HCT116 (cell line): ENCODE results near the gene ARMC6. TPM values are rescaled to one million over a fixed set of nuclear protein-coding genes. Genes with fewer than 3 reads are reported as not detected.

Experiments
- ATAC-seq: fragments of 200-7000 bp; cut with Tn5 transposase; 2 replicates; pipeline ENCODE4 v1.9.1; 2020; ENCODE audit warnings: mild to moderate bottlenecking, moderate library complexity
- BruUV-seq: library from RNA; stranded (reverse); fragments of 400-500 nt; replicated peaks from 2 replicates; lab custom pipeline; 2021; lab: Mats Ljungman, UMichigan
- CTCF ChIA-PET: fragments of 300-600 bp; sonication (Branson Sonifier 250); formaldehyde crosslinking; loops from one replicate; lab custom pipeline; 2021; ENCODE audit warnings: antibody characterized with exemption; lab: Charles Lee
- POLR2A ChIA-PET: fragments of 300-600, 350-600 bp; sonication (Branson Sonifier 250); formaldehyde crosslinking; loops from one replicate; lab custom pipeline; 2021; ENCODE audit warnings: antibody characterized with exemption; lab: Charles Lee
- RAD21 ChIA-PET, 2 experiments: fragments of 300-600 bp; sonication (Branson Sonifier 250); formaldehyde crosslinking; loops; one replicate each; lab custom pipeline; 2023; ENCODE audit warnings: low total read pairs in 2 of 2; ENCODE audit not compliant: uncharacterized antibody in 2 of 2, unreplicated experiment in 2 of 2, low non-redundant PET in 1 of 2; lab: Charles Lee
- DNase-seq: peaks from one replicate; pipeline ENCODE4 v3.0.0-alpha.2; 2010; ENCODE audit warnings: low read depth, low spot score
- H2AFZ ChIP-seq: fragments of 200-600 bp; shearing (Covaris generic), sonication (generic); 2 replicates; pipeline ENCODE4 v1.6.1; 2017; ENCODE audit warnings: low read depth, mixed run types, mixed read lengths, antibody characterized with exemption, low read length; ENCODE audit not compliant: poor library complexity, severe bottlenecking
- H3K27ac ChIP-seq: 2 replicates; pipeline ENCODE4 v1.5.1; 2012; ENCODE audit warnings: low read depth, low read length
- H3K27me3 ChIP-seq: fragments of 200-600 bp; sonication (generic); 2 replicates; pipeline ENCODE4 v1.6.1; 2016; ENCODE audit warnings: mixed run types, low read length, mixed read lengths; ENCODE audit not compliant: insufficient read depth
- H3K36me3 ChIP-seq, 2 experiments: fragments of 200-500 bp in 1 of 2; fragments of 200-600 bp in 1 of 2; sonication (Bioruptor generic) in 1 of 2; sonication (generic) in 1 of 2; 2 replicates each; pipeline versions ENCODE4 v1.5.1 to v1.6.1; 2014 to 2016; ENCODE audit warnings: low read length in 2 of 2, inconsistent platforms in 1 of 2, mixed read lengths in 1 of 2, mixed run types in 1 of 2; ENCODE audit not compliant: insufficient read depth in 2 of 2, control insufficient read depth in 1 of 2
- H3K4me1 ChIP-seq, 2 experiments: fragments of 200-600 bp in 1 of 2; sonication (generic) in 1 of 2; 2 replicates each; pipeline versions ENCODE4 v1.5.1 to v1.6.1; 2012 to 2017; ENCODE audit warnings: low read length in 2 of 2, inconsistent platforms in 1 of 2, mild to moderate bottlenecking in 1 of 2, mixed read lengths in 1 of 2, mixed run types in 1 of 2, moderate library complexity in 1 of 2; ENCODE audit not compliant: insufficient read depth in 2 of 2, control insufficient read depth in 1 of 2
- H3K4me2 ChIP-seq: fragments of 200-600 bp; sonication (generic); 2 replicates; pipeline ENCODE4 v1.6.1; 2017; ENCODE audit warnings: mixed run types, low read length, mixed read lengths
- H3K4me3 ChIP-seq, 2 experiments: fragments of 200-600 bp in 1 of 2; sonication (generic) in 1 of 2; replicated peaks in 1 of 2; 2 replicates each; pipeline ENCODE4 v1.5.1; 2011 to 2016; ENCODE audit warnings: low read length in 2 of 2, control low read depth in 1 of 2, low read depth in 1 of 2, mild to moderate bottlenecking in 1 of 2, mixed read lengths in 1 of 2, mixed run types in 1 of 2
- H3K79me2 ChIP-seq: fragments of 200-600 bp; sonication (generic); 2 replicates; pipeline ENCODE4 v1.6.1; 2017; ENCODE audit warnings: mild to moderate bottlenecking, mixed run types, low read length, moderate library complexity, mixed read lengths; ENCODE audit not compliant: insufficient read depth
- H3K9ac ChIP-seq: fragments of 200-600 bp; sonication (generic); 2 replicates; pipeline ENCODE4 v1.6.1; 2016; ENCODE audit warnings: low read length, mixed read lengths
- H3K9me2 ChIP-seq: fragments of 200-600 bp; sonication (generic), shearing (Covaris generic); 2 replicates; pipeline ENCODE4 v1.6.1; 2017; ENCODE audit warnings: mixed run types, mild to moderate bottlenecking, moderate library complexity; ENCODE audit not compliant: insufficient read depth
- H3K9me3 ChIP-seq, 2 experiments: fragments of 200-500 bp in 1 of 2; fragments of 200-600 bp in 1 of 2; sonication (Bioruptor generic) in 1 of 2; sonication (generic) in 1 of 2; 2 replicates each; pipeline ENCODE4 v1.6.1; 2014 to 2017; ENCODE audit warnings: low read length in 2 of 2, mixed read lengths in 2 of 2, inconsistent platforms in 1 of 2, low read depth in 1 of 2, mild to moderate bottlenecking in 1 of 2, mixed run types in 1 of 2, moderate library complexity in 1 of 2; ENCODE audit not compliant: control insufficient read depth in 1 of 2, insufficient read depth in 1 of 2
- H4K20me1 ChIP-seq: fragments of 200-600 bp; sonication (generic), shearing (Covaris generic); 2 replicates; pipeline ENCODE4 v1.6.1; 2017; ENCODE audit warnings: mixed run types, mild to moderate bottlenecking, moderate library complexity; ENCODE audit not compliant: insufficient read depth
- CBX3 ChIP-seq: IDR thresholded peaks from 2 replicates; pipeline ENCODE4 v1.6.1; 2012; ENCODE audit warnings: low read depth
- CEBPB ChIP-seq: IDR thresholded peaks from 2 replicates; pipeline ENCODE4 v1.6.1; 2012; ENCODE audit warnings: low read depth
- ELF1 ChIP-seq: IDR thresholded peaks from 2 replicates; pipeline ENCODE4 v1.6.1; 2012; ENCODE audit warnings: low read depth, borderline replicate concordance
- EZH2phosphoT487 ChIP-seq: fragments of 200-600 bp; IDR thresholded peaks from 2 replicates; pipeline ENCODE4 v1.6.1; 2018; ENCODE audit warnings: antibody characterized with exemption, borderline replicate concordance
- JUND ChIP-seq: IDR thresholded peaks from 2 replicates; pipeline ENCODE4 v1.6.1; 2012
- POLR2A ChIP-seq: IDR thresholded peaks from 2 replicates; pipeline ENCODE4 v1.7.0; 2011; ENCODE audit warnings: borderline replicate concordance; ENCODE audit not compliant: insufficient read depth, insufficient read length; ENCODE audit errors: extremely low read depth
- POLR2AphosphoS5 ChIP-seq: IDR thresholded peaks from 2 replicates; pipeline ENCODE4 v1.6.1; 2011; ENCODE audit warnings: mild to moderate bottlenecking, low read depth, low read length, moderate library complexity
- SP1 ChIP-seq: IDR thresholded peaks from 2 replicates; pipeline ENCODE4 v1.6.1; 2012; ENCODE audit warnings: low read depth
- SRF ChIP-seq: IDR thresholded peaks from 2 replicates; pipeline ENCODE4 v1.6.1; 2012; ENCODE audit warnings: low read depth
- ZFX ChIP-seq: fragments of 450-650 bp; IDR thresholded peaks from 2 replicates; pipeline ENCODE4 v1.6.1; 2017
- intact Hi-C: fragments of 100-400 bp; cut with micrococcal nuclease; formaldehyde crosslinking; loops from 2 replicates; pipeline ENCODE4 v1.10.0; 2022
- total RNA-seq: library from RNA; stranded (reverse); gene quantifications from one replicate; pipeline ENCODE4 v1.2.1, GENCODE V29; 2021; ENCODE audit not compliant: unreplicated experiment
- TF ChIP-seq, protein P1 (sequence below): IDR thresholded peaks from 2 replicates; pipeline ENCODE4 v1.6.1; 2011; ENCODE audit warnings: mild to moderate bottlenecking, low read length, moderate library complexity; ENCODE audit not compliant: insufficient replicate concordance; ENCODE audit errors: extremely low read depth

The ARMC6 gene
- total RNA-seq, 1 experiment from 2014 or later: 34.7 TPM

GRCh38 chr19:19032420-19033175 lies 805 bp upstream of the ARMC6 start (continued):
- no peak for TF ChIP-seq POLR2AphosphoS5
- no peak for TF ChIP-seq ZFX
- peak; percentile 34 for TF ChIP-seq POLR2A
- TF ChIP-seq CEBPB: no peak
- TF ChIP-seq SRF: no peak
- TF ChIP-seq, protein P1, sequence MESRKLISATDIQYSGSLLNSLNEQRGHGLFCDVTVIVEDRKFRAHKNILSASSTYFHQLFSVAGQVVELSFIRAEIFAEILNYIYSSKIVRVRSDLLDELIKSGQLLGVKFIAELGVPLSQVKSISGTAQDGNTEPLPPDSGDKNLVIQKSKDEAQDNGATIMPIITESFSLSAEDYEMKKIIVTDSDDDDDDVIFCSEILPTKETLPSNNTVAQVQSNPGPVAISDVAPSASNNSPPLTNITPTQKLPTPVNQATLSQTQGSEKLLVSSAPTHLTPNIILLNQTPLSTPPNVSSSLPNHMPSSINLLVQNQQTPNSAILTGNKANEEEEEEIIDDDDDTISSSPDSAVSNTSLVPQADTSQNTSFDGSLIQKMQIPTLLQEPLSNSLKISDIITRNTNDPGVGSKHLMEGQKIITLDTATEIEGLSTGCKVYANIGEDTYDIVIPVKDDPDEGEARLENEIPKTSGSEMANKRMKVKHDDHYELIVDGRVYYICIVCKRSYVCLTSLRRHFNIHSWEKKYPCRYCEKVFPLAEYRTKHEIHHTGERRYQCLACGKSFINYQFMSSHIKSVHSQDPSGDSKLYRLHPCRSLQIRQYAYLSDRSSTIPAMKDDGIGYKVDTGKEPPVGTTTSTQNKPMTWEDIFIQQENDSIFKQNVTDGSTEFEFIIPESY: no peak
- no peak for TF ChIP-seq JUND
- TF ChIP-seq EZH2phosphoT487: no peak
- TF ChIP-seq ELF1: no peak
- TF ChIP-seq SP1: peak; percentile 85

DNA sequence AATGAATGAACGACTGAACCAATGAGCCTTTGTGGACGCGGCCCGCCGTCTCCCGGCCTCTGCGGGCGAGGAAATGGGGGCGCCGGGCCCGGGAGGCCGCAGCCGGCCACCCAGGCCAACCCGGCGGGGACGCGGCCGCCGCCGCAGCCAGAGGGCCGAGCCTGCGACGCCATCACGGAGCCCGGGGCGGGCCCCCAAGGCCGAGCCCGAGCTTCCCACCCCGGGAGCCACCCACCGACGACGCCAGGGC lies 302 bp upstream of the ARMC6 start:
- H3K4me1 ChIP-seq: peaks cover 9 to 18% of the 10 kb centered on the region in 2 experiments
- no peaks in the 10 kb centered on the region for H3K27me3 ChIP-seq
- H4K20me1 ChIP-seq: no peaks in the 10 kb centered on the region
- H3K4me2 ChIP-seq: peak overlapping the region; percentile 93
- H3K36me3 ChIP-seq: peaks cover 15 to 42% of the 10 kb centered on the region in 2 experiments
- ChIA-PET POLR2A (no interaction called here), RAD21 (no interaction called here), CTCF (no interaction called here)
- no peaks in the 10 kb centered on the region for H3K9me2 ChIP-seq
- DNase-seq (no peak), ATAC-seq (peak; percentile 25; the same call in 1 of the 2 replicates)
- TF ChIP-seq CBX3 (no peak), ZFX (peak; percentile 89; the same call in 1 of the 2 replicates)
- intact Hi-C loops: no loop called here
- H3K79me2 ChIP-seq: peaks cover 85% of the 10 kb centered on the region
- peak overlapping the region; percentile 96 to 97 for H3K4me3 ChIP-seq
- peaks cover 0 to 8% of the 10 kb centered on the region in 2 experiments; a peak in 1 of 4 replicates for H3K9me3 ChIP-seq
- H3K9ac ChIP-seq: peak overlapping the region; percentile 96
- no TSS peak for BruUV-seq
- H3K27ac ChIP-seq: peak overlapping the region; percentile 90
- no peak overlapping the region for H2AFZ ChIP-seq
